Gastrocnemius medialis (tissue), 4 donors: ENCODE results near the gene ABHD17C. TPM values are rescaled to one million over a fixed set of nuclear protein-coding genes. Genes with fewer than 3 reads are reported as not detected.

ENCODE experiments used
- ATAC-seq, 2 donors: fragments of 150-250 bp; one replicate each; pipeline ENCODE4 v1.9.1; 2016
- DNase-seq, 2 donors: peaks; one replicate each; pipeline ENCODE4 v3.0.0-alpha.2; 2019
- H3K27ac ChIP-seq, 4 donors: fragments of 200-600 bp; sonication (generic); 1 replicate in 1 of 4; 2 replicates in 3 of 4; pipeline ENCODE4 v1.5.1; 2016 to 2018; ENCODE audit warnings: mild to moderate bottlenecking in 2 of 4, moderate library complexity in 1 of 4
- H3K27me3 ChIP-seq, 3 donors: fragments of 200-600 bp; sonication (generic) in 2 of 3; 1 replicate in 1 of 3; 2 replicates in 2 of 3; pipeline versions ENCODE4 v1.5.1 to v1.6.0; 2016 to 2019; ENCODE audit warnings: mild to moderate bottlenecking in 1 of 3, moderate library complexity in 1 of 3
- H3K36me3 ChIP-seq, 2 donors: fragments of 200-600 bp; sonication (generic) in 1 of 2; one replicate each; pipeline ENCODE4 v1.5.1; 2017 to 2018
- H3K4me1 ChIP-seq, 2 donors: fragments of 200-600 bp; sonication (generic) in 1 of 2; one replicate each; pipeline ENCODE4 v1.5.1; 2016 to 2017; ENCODE audit warnings: mild to moderate bottlenecking in 2 of 2
- H3K4me3 ChIP-seq, 4 donors: fragments of 200-600 bp; sonication (generic) in 3 of 4; 1 replicate in 1 of 4; 2 replicates in 3 of 4; pipeline ENCODE4 v1.5.1; 2016 to 2019; ENCODE audit warnings: mild to moderate bottlenecking in 2 of 4
- H3K9me3 ChIP-seq, 3 donors: fragments of 200-600 bp; sonication (generic) in 2 of 3; 1 replicate in 1 of 3; 2 replicates in 2 of 3; pipeline ENCODE4 v1.5.1; 2016 to 2019
- POLR2A ChIP-seq, 2 donors: fragments of 450-650 bp; IDR thresholded peaks; one replicate each; pipeline ENCODE4 v1.6.1; 2017; ENCODE audit warnings: antibody characterized with exemption in 2 of 2, mild to moderate bottlenecking in 2 of 2, moderate library complexity in 2 of 2
- in situ Hi-C, 4 donors: fragments of 200-750 bp; cut with MboI; loops; one replicate each; pipeline versions ENCODE4 v1.15.0 to v1.8.0; 2017; ENCODE audit warnings: low sequenced_read_pairs in 4 of 4
- intact Hi-C: fragments of 100-400 bp; cut with DNase I; formaldehyde crosslinking; loops from one replicate; pipeline ENCODE4 v1.15.1; 2023; ENCODE audit warnings: low total_unique reads
- total RNA-seq, 4 donors: library from RNA; depleted of rRNA; stranded (reverse); fragments of >200 nt; gene quantifications; one replicate each; pipeline versions ENCODE4 v1.1.0 to v1.2.3, GENCODE V29; 2016
- TF ChIP-seq, protein P1 (sequence below), 5 experiments: fragments of 450-650 bp in 3 of 5; fragments of 200-600 bp in 2 of 5; sonication (generic) in 2 of 5; IDR thresholded peaks in 4 of 5; conservative IDR thresholded peaks in 1 of 5; 1 replicate in 4 of 5; 2 replicates in 1 of 5; pipeline ENCODE4 v1.5.1; 2016 to 2019; ENCODE audit warnings: antibody characterized with exemption in 5 of 5, mild to moderate bottlenecking in 3 of 5, moderate library complexity in 3 of 5

ABHD17C gene
- total RNA-seq, 4 donors from 2014 or later, result 0.98 to 3.3 (median 2.5) TPM; not detected in 1

DNA sequence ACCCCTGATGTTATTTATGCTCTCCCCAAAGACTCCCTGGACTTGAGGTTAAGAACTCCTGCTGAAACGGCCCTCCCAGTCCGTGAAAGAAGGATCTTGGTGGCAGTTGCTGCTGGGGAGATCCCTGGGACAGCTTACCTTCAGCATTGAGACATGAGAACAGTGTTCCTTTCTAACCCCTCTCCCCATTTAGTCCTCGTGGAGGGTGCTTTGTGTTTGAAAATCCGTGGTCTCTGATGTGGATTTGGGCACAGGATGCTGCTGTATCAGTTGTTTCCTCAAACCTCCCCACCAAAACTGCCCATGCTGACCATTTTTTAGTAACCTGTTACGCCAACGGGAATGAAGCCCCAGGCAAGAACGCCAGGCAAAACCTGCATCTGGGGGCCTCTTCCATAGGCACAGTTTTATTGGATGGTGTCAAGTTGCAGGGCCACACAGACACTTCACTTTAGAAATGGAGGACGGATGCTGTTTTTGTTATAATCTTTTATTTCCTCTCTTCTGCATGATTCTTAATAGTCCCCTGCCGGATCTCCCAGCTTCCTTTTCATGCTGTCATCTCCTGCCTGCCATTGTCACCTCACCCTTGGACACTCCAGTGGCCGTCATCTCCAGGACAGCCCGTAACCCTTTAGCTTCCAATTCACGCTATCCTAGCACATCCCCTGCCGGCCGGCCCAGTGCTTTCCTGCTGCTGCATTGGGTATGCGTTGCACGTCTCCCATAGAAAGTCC is 52.4 kb downstream of the ABHD17C start:
- no peak for ATAC-seq
- H3K27ac ChIP-seq, result no peak overlapping the region
- in situ Hi-C loops, result no loop called here
- no peaks in the 10 kb centered on the region for H3K4me1 ChIP-seq
- no peaks in the 10 kb centered on the region for H3K9me3 ChIP-seq
- no peaks in the 10 kb centered on the region for H3K36me3 ChIP-seq
- no peak for DNase-seq
- no peaks in the 10 kb centered on the region for H3K27me3 ChIP-seq
- TF ChIP-seq, protein P1, sequence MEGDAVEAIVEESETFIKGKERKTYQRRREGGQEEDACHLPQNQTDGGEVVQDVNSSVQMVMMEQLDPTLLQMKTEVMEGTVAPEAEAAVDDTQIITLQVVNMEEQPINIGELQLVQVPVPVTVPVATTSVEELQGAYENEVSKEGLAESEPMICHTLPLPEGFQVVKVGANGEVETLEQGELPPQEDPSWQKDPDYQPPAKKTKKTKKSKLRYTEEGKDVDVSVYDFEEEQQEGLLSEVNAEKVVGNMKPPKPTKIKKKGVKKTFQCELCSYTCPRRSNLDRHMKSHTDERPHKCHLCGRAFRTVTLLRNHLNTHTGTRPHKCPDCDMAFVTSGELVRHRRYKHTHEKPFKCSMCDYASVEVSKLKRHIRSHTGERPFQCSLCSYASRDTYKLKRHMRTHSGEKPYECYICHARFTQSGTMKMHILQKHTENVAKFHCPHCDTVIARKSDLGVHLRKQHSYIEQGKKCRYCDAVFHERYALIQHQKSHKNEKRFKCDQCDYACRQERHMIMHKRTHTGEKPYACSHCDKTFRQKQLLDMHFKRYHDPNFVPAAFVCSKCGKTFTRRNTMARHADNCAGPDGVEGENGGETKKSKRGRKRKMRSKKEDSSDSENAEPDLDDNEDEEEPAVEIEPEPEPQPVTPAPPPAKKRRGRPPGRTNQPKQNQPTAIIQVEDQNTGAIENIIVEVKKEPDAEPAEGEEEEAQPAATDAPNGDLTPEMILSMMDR (IDR thresholded peaks at IDR 0.05 in 4 of 5, conservative IDR thresholded peaks at IDR 0.05 in 1 of 5), result no peak
- no peak for TF ChIP-seq POLR2A (IDR thresholded peaks at IDR 0.05)
- no peak overlapping the region for H3K4me3 ChIP-seq
- intact Hi-C loops, result no loop called here

DNA sequence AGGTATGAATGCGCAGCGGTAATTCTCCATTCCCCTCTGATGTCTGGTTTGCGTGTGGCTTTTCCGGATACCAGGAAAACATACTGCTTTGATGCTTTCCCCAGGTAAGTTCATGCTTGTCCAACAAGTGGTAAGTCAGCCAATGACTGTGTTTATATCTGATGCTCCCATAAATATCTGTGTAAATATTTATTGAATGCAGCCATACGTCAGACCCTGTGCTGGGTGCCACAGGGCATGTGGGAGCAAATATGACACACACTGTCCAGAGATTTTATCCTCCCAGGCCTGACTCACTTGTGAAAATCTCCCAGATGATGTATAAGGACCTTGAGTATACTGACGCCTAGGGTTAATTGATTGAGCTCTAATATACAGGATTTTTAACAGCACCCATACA is 54.5 kb downstream of the ABHD17C start:
- DNase-seq (no peak), ATAC-seq (no peak)
- no peak for TF ChIP-seq POLR2A (IDR thresholded peaks at IDR 0.05)
- H3K27me3 ChIP-seq, result no peaks in the 10 kb centered on the region
- no peaks in the 10 kb centered on the region for H3K9me3 ChIP-seq
- intact Hi-C loops, result no loop called here
- no peak overlapping the region for H3K27ac ChIP-seq
- H3K4me3 ChIP-seq, result no peak overlapping the region
- H3K4me1 ChIP-seq, result no peaks in the 10 kb centered on the region
- in situ Hi-C loops, result no loop called here
- H3K36me3 ChIP-seq, result no peaks in the 10 kb centered on the region

DNA sequence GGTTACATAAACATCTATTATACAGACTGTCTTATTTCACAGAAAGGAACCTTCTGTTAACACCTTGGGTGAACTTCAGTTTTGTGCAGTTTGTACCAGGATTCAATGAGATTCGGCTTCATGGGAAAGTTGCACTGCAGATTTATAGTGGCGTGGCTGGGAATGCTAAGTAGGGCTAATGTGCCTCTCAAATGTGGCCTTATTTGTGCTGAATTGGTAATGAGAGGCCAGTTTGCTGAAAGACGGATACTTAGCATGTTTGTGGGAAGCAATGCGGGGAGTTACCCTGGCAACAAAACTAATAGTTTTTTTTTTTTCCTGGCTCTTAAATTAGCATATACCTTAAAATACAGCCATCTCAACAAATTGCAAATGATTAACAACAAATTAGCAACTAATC is 55.5 kb downstream of the ABHD17C start:
- Histone ChIP-seq H3K9me3 (no peaks in the 10 kb centered on the region), H3K27ac (no peak overlapping the region), H3K27me3 (no peaks in the 10 kb centered on the region), H3K4me3 (no peak overlapping the region), H3K4me1 (no peaks in the 10 kb centered on the region), H3K36me3 (no peaks in the 10 kb centered on the region)
- DNase-seq, result no peak
- intact Hi-C loops (no loop called here), in situ Hi-C loops (no loop called here)
- ATAC-seq, result no peak
- TF ChIP-seq POLR2A (IDR thresholded peaks at IDR 0.05), result no peak
- TF ChIP-seq, protein P1 (IDR thresholded peaks at IDR 0.05 in 4 of 5, conservative IDR thresholded peaks at IDR 0.05 in 1 of 5), result no peak

DNA sequence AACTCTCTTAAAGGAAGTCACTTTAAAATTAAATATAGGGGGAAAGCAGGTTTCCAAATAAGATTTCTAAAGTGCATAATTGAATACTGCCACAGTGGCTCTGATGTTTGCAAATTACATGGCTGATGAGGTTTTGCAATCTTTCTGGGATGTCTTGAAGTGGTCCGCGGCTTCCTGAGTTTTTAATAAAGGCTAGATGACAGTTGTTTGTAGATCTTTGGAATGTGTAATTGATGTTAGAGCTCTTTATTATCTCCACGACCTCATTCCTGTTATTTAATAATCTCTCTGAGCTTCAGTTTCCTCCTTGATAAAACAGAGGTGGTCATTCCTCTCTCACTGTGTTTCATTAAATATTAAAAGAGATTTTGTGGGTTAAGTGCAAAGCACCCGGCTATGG is 57.1 kb downstream of the ABHD17C start:
- no peaks in the 10 kb centered on the region for H3K36me3 ChIP-seq
- H3K9me3 ChIP-seq, result no peaks in the 10 kb centered on the region
- no peaks in the 10 kb centered on the region for H3K4me1 ChIP-seq
- no peak for TF ChIP-seq POLR2A (IDR thresholded peaks at IDR 0.05)
- TF ChIP-seq, protein P1 (IDR thresholded peaks at IDR 0.05 in 4 of 5, conservative IDR thresholded peaks at IDR 0.05 in 1 of 5), result no peak
- in situ Hi-C loops, result no loop called here
- no peaks in the 10 kb centered on the region for H3K27me3 ChIP-seq
- H3K4me3 ChIP-seq, result no peak overlapping the region
- ATAC-seq (no peak), DNase-seq (no peak)
- no peak overlapping the region for H3K27ac ChIP-seq
- intact Hi-C loops, result no loop called here

DNA sequence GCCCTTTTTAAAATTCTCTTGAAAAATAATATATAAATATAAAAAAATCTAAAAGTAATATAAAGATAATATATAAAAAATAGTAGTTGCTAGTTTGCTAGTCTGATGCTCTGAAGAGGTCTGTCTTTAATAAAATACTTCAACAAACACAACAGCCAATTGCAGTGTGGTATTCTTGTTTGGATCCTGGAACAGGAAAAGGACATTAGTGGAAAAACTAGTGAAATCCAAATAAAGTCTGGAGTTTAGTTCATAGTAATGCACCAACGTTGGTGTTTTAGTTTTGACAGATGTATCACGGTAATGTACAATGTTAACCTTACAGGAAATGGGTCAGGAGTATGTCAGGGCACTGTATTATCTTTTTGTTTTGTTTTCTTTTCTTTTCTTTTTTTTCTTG is 58.1 kb downstream of the ABHD17C start:
- in situ Hi-C loops, result no loop called here
- intact Hi-C loops, result no loop called here

More for the DNA sequence above, 58.1 kb downstream of the ABHD17C start:
- no peak for DNase-seq
- no peaks in the 10 kb centered on the region for H3K4me1 ChIP-seq
- no peaks in the 10 kb centered on the region for H3K36me3 ChIP-seq
- ATAC-seq, result no peak
- no peak overlapping the region for H3K4me3 ChIP-seq
- H3K27ac ChIP-seq, result no peak overlapping the region
- no peaks in the 10 kb centered on the region for H3K9me3 ChIP-seq
- H3K27me3 ChIP-seq, result no peaks in the 10 kb centered on the region
- TF ChIP-seq, protein P1 (IDR thresholded peaks at IDR 0.05 in 4 of 5, conservative IDR thresholded peaks at IDR 0.05 in 1 of 5), result no peak
- TF ChIP-seq POLR2A (IDR thresholded peaks at IDR 0.05), result no peak
